ENCODE data around the gene CCDC102A.

GRCh38 chr16:57512296-57513001 is 23.9 kb downstream of the CCDC102A start:
- no peak for TF ChIP-seq POLR2A (IDR thresholded peaks at IDR 0.05)
- TF ChIP-seq, protein P1, sequence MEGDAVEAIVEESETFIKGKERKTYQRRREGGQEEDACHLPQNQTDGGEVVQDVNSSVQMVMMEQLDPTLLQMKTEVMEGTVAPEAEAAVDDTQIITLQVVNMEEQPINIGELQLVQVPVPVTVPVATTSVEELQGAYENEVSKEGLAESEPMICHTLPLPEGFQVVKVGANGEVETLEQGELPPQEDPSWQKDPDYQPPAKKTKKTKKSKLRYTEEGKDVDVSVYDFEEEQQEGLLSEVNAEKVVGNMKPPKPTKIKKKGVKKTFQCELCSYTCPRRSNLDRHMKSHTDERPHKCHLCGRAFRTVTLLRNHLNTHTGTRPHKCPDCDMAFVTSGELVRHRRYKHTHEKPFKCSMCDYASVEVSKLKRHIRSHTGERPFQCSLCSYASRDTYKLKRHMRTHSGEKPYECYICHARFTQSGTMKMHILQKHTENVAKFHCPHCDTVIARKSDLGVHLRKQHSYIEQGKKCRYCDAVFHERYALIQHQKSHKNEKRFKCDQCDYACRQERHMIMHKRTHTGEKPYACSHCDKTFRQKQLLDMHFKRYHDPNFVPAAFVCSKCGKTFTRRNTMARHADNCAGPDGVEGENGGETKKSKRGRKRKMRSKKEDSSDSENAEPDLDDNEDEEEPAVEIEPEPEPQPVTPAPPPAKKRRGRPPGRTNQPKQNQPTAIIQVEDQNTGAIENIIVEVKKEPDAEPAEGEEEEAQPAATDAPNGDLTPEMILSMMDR (IDR thresholded peaks at IDR 0.05) = no peak
- no peak for TF ChIP-seq POLR2AphosphoS5 (IDR thresholded peaks at IDR 0.05)
